Measurements from ENCODE around the gene KRTAP10-12.

DNA sequence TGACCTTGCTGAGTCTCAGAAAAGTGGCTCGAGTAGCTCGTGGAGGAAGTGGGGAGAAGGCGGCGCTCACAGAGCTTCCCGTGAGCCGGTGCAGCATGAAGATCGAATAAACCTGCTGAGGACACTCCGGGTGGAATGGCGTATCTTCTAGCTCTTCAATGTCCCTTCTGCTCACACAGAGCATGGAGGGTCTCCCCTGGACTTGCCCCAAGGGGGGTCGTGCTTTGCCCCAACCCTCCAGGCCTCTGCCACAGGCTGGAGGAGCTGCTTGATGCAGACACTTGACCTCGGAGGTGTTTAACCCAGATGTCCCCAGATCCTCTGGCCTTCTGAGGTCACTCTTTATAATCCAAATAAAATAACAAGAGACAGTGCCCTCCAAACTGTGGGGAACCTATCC lies 2.2 kb upstream of the KRTAP10-12 start:
- TF ChIP-seq PAX5 (IDR thresholded peaks at IDR 0.05; ENCODE audit: insufficient read depth, low read length, severe bottlenecking) (no peak), POLR2A (IDR thresholded peaks at IDR 0.05; ENCODE audit: low read depth, low read length) (no peak), SPI1 (IDR thresholded peaks at IDR 0.05; ENCODE audit: low read depth, low read length) (no peak)
